HCT116 (cell line): ENCODE measurements around the gene NCBP1.

Source experiments
- ATF3 ChIP-seq: IDR thresholded peaks from 2 replicates; pipeline ENCODE4 v1.6.1; 2012
- CEBPB ChIP-seq: IDR thresholded peaks from 2 replicates; pipeline ENCODE4 v1.6.1; 2012; ENCODE audit warnings: low read depth
- CTCF ChIP-seq, 3 experiments: fragments of 200-600 bp in 1 of 3; sonication (generic) in 1 of 3; IDR thresholded peaks in 2 of 3; conservative IDR thresholded peaks in 1 of 3; 2 replicates each; pipeline ENCODE4 v1.5.1; 2012 to 2017; ENCODE audit warnings: low read depth in 2 of 3, low read length in 2 of 3, antibody characterized with exemption in 1 of 3, borderline replicate concordance in 1 of 3, control low read depth in 1 of 3, mild to moderate bottlenecking in 1 of 3, mixed read lengths in 1 of 3, mixed run types in 1 of 3, moderate library complexity in 1 of 3; ENCODE audit not compliant: insufficient read depth in 1 of 3
- EZH2 ChIP-seq: fragments of 200-600 bp; sonication (generic); IDR thresholded peaks from 2 replicates; pipeline ENCODE4 v1.6.1; 2017; ENCODE audit warnings: antibody characterized with exemption, mixed run types
- EZH2phosphoT487 ChIP-seq: fragments of 200-600 bp; IDR thresholded peaks from 2 replicates; pipeline ENCODE4 v1.6.1; 2018; ENCODE audit warnings: antibody characterized with exemption, borderline replicate concordance
- POLR2A ChIP-seq: IDR thresholded peaks from 2 replicates; pipeline ENCODE4 v1.7.0; 2011; ENCODE audit warnings: borderline replicate concordance; ENCODE audit not compliant: insufficient read depth, insufficient read length; ENCODE audit errors: extremely low read depth
- POLR2AphosphoS5 ChIP-seq: IDR thresholded peaks from 2 replicates; pipeline ENCODE4 v1.6.1; 2011; ENCODE audit warnings: mild to moderate bottlenecking, low read depth, low read length, moderate library complexity
- RAD21 ChIP-seq: IDR thresholded peaks from 2 replicates; pipeline ENCODE4 v1.6.1; 2012; ENCODE audit warnings: low read depth, mild to moderate bottlenecking
- REST ChIP-seq: IDR thresholded peaks from 2 replicates; pipeline ENCODE4 v1.6.1; 2012; ENCODE audit warnings: low read depth
- YY1 ChIP-seq: IDR thresholded peaks from 2 replicates; pipeline ENCODE4 v1.6.1; 2011; ENCODE audit warnings: low read length, low read depth, moderate library complexity, mild to moderate bottlenecking; ENCODE audit not compliant: insufficient replicate concordance; ENCODE audit errors: extremely low read depth
- ZFX ChIP-seq: fragments of 450-650 bp; IDR thresholded peaks from 2 replicates; pipeline ENCODE4 v1.6.1; 2017
- ZNF274 ChIP-seq: fragments of 200-500 bp; sonication (Bioruptor generic); IDR thresholded peaks from 2 replicates; pipeline ENCODE4 v1.6.1; 2014; ENCODE audit warnings: mild to moderate bottlenecking, low read depth, low read length, inconsistent platforms
- TF ChIP-seq, protein P1 (sequence below): IDR thresholded peaks from 2 replicates; pipeline ENCODE4 v1.6.1; 2011; ENCODE audit warnings: mild to moderate bottlenecking, low read length, moderate library complexity; ENCODE audit not compliant: insufficient replicate concordance; ENCODE audit errors: extremely low read depth
- TF ChIP-seq, protein P2 (sequence below): IDR thresholded peaks from 2 replicates; pipeline ENCODE4 v1.6.1; 2012

- TF ChIP-seq CTCF (IDR thresholded peaks at IDR 0.05 in 2 of 3, conservative IDR thresholded peaks at IDR 0.05 in 1 of 3; ENCODE audit: borderline replicate concordance in 1 of 3, insufficient read depth in 1 of 3, low read depth in 2 of 3, low read length in 2 of 3), result 0 out of 6 replicates have a peak, but pooled peaks of 1 of the 3 experiments have one; percentile 3
- no peak for TF ChIP-seq ATF3
- TF ChIP-seq, protein P1, sequence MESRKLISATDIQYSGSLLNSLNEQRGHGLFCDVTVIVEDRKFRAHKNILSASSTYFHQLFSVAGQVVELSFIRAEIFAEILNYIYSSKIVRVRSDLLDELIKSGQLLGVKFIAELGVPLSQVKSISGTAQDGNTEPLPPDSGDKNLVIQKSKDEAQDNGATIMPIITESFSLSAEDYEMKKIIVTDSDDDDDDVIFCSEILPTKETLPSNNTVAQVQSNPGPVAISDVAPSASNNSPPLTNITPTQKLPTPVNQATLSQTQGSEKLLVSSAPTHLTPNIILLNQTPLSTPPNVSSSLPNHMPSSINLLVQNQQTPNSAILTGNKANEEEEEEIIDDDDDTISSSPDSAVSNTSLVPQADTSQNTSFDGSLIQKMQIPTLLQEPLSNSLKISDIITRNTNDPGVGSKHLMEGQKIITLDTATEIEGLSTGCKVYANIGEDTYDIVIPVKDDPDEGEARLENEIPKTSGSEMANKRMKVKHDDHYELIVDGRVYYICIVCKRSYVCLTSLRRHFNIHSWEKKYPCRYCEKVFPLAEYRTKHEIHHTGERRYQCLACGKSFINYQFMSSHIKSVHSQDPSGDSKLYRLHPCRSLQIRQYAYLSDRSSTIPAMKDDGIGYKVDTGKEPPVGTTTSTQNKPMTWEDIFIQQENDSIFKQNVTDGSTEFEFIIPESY, result no peak
- no peak for TF ChIP-seq ZNF274
- TF ChIP-seq CEBPB, result no peak
- TF ChIP-seq POLR2A, result no peak
- no peak for TF ChIP-seq POLR2AphosphoS5
- no peak for TF ChIP-seq RAD21
- no peak for TF ChIP-seq YY1
- TF ChIP-seq EZH2phosphoT487, result no peak
- no peak for TF ChIP-seq REST
- TF ChIP-seq, protein P2, sequence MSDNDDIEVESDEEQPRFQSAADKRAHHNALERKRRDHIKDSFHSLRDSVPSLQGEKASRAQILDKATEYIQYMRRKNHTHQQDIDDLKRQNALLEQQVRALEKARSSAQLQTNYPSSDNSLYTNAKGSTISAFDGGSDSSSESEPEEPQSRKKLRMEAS, result no peak
- TF ChIP-seq EZH2, result no peak
- no peak for TF ChIP-seq ZFX
Measured at GRCh38 chr9:97629156-97629555, 4.5 kb upstream of the NCBP1 start.
